DMS53 treated with DMSO at 0.1 percent for 48 hours (cell line): ENCODE results near the gene SPATA31A7.
"Not testable (repeated sequence)": the region's sequence is repeated elsewhere in the genome, so short reads cannot be mapped to it uniquely, and the experiment has no call there.

ENCODE experiments used
- DNase-seq: peaks from one replicate; lab custom pipeline; 2025; ENCODE audit not compliant: unreplicated experiment; lab: John Stamatoyannopoulos, UW

SPATA31A7 gene

DNA sequence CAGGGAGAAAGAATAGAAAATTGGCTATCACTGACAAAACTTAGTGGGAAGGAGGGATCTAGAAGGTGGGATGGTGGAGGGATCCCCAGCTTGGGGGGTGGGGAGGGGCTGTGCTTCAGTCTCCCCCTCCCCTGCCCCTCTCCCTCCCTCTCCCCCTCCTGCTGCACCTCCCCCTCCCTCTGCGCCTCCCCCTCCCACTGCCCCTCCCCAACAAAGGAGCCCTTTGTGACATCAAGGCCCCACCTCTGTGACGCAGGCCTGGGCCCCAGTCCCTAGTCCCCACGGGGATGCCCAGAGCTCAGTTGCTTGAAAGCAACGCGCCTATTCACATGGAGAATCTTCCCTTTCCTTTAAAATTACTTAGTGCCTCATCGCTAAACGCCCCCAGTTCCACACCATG, at the start of gene SPATA31A7:
Gene SPATA31A7 (plus strand): TSS at position 301 of the 400 bp plus-strand sequence. CDS start 29 bp downstream, at position 330.
- not testable (repeated sequence) for DNase-seq

- DNase-seq: not testable (repeated sequence)
Measured at GRCh38 chr9:61226438-61226837, 36.6 kb downstream of the SPATA31A7 start.
